Stimulated activated CD8-positive, alpha-beta memory T cell treated with anti-CD3 and anti-CD28 coated beads, Interleukin-7, amount 100 ng/mL, for 24 hours (primary cell): ENCODE measurements around the gene MEGF6.

Experiments
- DNase-seq: peaks from one replicate; pipeline ENCODE4 v3.0.0-alpha.2; 2020; ENCODE audit warnings: low read depth

The MEGF6 gene

DNA sequence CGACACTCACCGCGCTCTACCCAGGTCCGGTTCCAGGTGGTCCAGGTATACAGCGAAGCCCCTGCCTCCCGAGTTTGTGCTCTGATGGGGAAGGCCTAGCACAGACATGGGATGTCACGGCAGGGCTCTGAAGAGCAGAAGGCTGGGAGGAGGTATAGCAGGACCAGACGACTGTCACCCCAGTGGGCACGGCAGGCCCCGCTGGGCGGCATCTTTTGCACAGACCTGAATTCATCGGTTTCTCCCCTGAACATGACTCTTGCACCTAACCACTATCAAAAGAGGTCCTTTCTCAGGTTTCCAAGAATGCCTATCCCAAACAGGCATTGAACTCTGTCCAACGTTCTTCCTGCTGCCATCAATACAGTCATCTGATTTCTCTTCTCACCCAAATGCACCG, 126.3 kb downstream of the MEGF6 start:
- DNase-seq, result no peak

DNA sequence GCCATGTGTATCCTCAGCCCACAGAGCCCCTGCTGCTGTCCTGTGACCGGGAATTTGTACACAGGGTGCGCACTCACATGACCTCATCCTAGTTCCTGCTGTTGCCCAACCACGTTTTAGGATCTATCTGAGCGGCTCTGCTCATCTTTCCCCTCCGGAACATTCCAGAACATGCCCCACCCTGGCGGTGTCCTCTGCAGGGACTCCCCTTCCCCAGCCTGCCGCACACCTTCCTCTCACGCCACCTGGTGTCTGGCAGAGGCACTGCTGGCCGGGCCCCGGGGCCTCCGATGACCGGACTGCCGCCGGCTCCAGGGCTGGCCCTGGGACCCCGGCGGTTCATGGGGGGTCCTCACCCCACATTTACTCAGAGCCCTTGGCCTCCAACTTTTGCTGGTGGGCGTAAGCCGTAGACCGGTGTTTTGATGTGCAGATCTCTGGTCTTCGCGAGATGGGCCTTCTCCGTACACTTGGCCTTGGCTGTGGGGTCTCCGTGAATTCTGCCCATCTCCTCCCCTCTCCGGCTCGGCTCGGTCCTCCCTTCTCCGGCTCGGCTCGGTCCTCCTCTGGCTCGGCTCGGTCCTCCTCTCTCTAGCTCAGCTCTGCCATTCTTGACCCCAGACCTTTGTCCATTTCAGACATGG, 127.4 kb downstream of the MEGF6 start:
- DNase-seq, result peak; percentile 20

DNA sequence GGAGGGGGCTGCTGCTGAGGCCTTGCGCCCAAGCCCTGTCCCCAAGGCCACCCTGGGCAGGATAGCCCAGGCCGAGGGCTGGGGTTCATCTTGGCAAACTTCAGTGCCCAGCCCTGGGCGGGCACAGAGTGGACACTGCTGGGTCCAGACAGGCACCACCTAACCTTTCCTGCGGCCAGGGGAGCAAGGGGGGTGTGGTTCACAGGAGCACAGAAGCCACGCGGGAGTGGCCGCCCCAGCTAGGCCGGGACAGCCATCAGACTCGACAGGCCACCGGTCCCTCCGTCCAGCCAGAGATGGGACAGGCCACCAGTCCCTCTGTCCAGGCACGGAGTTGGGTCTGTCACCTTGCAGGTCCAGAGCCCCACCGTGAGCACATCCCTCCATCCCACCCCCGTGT, 127.9 kb downstream of the MEGF6 start:
- DNase-seq, result no peak

DNA sequence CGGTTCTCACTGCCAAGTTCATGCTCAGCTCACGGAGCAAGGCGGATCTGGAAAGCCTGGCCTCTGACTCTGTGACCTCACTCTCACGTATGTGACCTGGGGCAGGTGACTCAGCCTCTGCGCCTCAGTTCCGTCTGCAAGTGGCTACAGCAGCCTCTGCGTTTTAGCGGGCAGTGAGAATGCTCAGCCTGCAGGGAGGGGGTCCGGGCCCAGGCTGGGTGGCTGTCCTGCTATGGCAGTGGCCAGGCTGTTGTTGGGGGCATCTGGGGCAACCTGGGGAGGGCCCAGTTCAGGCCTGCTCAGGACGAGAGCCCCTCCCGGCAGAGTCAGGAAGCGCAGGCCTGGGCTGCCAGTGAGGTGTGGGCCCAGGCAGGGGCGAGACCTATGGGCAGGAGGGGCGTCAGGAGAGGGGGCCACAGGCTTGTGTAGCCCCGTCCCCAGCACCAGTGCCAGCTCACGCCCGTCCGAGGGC, 128.9 kb downstream of the MEGF6 start:
- DNase-seq, result no peak

DNA sequence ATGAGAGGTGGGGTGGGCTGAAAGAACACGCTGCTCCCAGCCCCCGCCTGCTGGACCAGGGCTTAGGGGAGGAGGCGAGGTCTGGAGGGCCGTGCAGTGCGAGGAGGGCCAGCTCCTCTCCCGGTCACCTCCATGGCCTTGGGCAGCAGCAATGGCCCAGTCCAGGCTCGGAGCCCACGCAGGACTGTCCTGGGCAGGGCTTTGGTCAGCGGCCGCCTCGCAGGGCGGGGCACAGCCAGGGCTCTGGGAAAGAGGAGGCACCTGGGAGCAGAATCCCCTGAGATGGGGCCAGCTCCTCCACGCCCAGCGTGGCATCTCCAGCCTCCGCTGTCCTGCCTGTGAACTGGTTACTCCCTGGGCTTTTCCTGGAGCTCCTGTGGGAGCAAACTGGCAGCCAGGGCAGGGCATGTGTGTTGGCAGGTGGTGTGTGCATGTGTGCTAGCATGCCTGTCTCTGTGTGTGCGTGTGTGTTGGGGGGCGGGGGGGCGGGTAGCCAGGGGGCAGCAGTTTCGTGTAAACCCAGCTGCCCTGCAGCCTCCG, 129.4 kb downstream of the MEGF6 start:
- no peak for DNase-seq

DNA sequence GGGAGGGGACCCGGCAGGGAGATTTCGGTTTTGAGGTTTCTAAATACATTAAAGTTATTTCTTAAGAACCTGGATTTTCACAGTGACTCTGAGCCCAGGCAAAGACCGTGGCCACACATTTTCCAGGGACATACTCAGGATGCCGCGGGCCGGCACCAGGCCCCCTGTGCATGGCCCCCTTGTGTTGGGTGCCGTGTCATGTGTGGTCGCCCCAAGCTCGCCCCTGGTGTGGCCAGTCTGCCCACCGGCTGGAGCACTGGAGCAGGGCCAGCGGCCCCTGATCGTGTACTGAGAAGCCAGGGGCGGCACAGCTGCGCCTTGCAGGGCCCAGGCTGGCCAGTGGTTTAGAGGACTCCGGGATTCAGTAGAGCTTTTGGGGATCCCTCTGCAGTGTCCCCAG, 130.3 kb downstream of the MEGF6 start:
- no peak for DNase-seq

DNA sequence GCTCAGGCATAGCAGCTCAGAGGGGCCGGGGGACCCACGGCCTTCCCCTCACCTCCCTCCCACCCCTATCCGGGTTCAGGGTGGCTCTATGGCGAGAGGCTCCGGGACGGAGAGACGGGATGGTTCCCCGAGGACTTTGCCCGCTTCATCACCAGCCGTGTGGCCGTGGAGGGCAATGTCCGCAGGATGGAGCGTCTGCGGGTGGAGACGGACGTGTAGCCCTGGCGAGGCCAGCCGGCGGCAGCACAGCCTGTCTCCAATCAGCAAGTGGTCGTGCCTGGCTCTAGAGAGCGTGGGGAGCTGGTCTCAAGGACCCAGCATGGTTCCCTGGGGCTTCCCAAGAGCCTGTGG, 131.0 kb downstream of the MEGF6 start:
- DNase-seq, result no peak

DNA sequence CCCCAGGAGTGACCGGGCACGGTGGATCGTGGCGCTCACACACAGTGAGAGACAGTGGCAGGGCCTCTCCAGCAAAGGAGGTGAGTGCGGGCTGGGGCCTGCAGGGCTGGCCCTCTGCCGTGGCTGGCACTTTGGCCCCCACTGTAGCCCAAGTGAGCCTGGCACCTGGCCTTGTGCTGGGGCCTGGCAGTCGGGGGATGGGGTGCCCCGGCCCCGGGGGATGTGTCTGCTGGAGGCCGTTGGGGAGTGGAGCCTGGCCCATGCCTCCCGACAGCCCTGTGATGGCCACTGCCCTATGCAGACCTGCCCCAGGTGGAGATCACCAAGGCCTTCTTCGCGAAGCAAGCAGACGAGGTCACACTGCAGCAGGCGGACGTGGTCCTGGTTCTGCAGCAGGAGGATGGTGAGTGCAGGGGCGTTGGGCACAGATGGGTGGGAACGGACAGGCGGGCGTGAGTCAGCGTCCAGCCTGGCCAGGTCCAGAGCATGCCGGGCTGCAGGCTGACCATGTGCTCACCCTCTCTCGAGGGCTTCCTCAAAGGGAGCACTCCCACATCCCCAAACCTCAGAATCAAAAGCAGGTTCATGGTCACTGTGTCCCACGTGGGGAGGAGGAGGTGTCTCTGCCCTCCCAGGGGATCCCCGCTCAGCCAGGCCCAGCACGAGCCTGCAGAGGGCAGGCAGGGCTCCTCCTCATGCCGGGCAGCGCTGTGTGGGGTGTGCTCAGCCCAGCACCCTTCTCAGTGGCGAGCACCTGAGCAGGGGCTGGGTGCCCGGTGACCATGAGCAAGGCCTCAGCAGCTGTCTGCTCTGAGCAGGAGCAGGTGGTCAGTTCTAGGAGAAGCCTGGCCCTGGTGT, 131.6 kb downstream of the MEGF6 start:
- DNase-seq, result no peak

DNA sequence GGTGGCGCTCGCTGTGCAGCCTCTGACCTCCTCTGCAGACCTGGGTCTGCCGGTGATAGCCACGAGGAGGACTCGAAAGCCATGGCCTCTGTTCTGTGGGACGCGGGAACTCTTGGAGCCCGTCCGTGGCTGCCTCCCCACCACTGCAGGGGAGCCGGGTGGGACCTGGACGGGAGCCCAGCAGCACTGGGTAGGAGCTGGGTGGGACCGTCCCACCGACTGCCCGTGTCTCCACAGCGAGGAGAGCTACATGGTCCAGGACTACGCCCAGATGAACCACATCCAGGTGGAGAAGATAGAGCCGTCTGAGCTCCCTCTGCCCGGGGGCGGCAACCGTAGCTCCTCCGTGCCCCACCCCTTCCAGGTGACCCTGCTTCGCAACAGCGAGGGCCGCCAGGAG, 133.1 kb downstream of the MEGF6 start:
- DNase-seq, result no peak

DNA sequence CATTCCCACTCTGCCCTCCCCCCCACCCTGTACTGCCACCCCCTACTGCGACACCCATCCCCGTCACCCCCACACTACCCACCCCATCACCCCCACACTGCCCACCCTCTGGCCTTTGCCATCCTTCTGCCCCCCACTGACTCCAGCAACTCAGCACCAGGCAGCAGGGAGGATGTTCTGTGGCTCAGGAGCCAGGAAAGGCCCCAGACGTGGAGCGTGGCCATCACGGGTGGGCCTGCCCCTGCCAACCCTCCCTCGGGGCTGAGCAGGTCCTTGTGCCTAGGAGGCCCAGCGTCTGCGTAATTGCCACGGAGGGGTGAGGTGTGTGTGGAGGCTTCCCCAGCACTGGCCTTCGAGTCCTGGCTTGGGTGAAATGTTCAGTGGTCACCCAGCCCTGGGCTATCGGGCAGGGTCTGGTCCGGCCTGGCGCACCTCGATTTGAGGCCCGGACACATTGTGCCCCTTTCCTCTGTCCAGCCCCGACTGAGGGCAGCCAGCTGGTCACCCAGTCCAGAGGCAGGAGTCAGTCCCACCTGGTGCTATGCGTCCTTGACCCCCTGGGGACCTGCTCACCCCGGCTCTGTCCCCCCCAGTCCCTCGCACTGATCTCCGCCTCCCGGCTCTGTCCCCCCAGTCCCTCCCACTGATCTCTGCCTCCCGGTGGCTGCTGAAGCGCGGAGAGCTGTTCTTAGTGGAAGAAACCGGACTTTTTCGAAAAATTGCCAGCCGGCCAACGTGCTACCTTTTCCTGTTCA, 133.9 kb downstream of the MEGF6 start:
- no peak for DNase-seq

DNA sequence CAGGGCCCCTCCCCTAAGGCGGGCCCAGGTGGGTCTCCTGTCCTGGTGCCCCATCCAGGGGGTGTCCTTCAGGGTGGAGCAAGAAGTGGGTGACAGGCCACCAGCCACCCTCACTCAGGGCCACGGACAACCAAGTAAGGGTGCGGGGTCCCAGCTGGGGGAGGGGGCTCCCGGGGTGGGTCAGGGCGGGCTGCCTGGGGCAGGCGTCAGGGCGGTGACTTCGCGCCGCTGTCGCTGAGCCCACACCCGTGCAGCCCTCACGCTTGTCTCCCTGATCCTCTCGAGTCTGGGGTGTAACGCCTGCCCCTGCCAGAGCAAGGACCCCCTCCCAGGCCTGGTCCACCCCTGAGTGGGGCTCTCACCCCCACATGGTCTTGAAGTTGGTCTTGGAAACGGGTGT, 134.6 kb downstream of the MEGF6 start:
- no peak for DNase-seq

DNA sequence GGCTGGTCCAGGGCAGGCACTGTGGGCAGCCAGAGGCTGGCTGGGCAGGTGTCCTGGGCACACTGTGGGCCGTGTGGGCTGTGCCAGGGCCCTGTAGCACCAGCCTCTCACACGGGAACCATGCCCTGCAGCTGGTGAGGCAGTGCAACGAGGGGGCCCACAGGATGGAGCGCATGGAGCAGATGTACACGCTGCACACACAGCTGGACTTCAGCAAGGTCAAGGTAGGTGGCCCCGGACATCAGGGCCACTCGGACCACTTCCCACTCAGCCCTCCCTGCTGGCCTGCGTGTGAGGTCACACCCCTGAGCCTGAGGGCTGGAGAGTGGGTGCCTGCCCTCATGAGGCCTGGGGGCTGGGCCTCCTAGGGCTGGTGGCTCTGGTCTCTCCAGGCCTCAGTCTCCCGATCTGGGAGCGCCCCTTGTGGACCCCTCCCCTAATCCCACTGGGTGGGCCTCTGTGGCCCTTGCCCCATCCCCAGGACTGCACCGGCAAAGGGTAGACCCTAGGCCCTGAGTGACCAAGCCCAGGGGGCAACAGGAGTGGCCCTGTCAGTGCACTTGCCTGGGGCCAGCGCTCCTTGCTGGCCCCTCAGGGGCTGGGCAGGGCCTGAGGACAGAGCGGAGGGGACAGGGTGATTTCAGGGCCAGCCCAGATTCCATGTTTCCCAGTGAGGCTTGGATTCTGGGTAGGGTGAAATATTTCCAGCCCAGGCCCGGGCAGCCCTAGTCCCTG, 135.3 kb downstream of the MEGF6 start:
- no peak for DNase-seq

DNA sequence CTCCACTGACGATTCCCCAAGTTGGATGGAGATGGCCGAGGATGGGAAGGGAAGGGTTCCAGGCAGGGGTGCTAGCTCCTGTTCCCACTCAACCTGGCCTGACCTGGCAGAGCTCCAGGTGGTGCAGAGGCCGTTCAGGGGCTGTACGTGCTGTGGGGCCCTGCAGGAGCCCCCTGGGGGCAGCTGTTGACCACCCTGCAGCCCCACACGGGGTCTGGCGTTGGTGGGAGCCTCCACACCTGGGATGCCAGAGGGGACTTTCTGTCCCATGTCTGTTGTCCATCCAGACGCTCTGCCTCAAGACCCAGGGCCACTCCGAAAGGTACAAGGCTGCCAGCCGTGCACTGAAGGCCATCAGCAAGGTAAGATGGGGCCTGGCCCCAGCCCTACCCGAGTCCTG, 136.9 kb downstream of the MEGF6 start:
- no peak for DNase-seq

DNA sequence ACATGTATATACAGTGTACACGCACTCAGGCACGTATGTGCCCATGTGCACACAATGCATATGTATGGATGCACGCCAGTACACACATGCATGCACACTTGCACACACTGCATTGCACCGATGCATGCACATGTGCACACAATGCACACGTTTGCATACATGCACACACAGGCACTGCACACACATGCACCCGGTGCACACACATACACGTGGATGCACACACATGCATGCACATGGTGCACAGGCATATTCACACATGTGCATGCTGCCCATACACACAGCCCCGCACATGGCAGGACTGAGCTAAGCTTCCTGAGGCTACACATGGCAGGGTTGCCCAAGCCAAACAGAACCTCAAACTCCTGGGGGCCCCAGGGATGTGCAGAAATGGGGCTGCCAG, 137.3 kb downstream of the MEGF6 start:
- no peak for DNase-seq

DNA sequence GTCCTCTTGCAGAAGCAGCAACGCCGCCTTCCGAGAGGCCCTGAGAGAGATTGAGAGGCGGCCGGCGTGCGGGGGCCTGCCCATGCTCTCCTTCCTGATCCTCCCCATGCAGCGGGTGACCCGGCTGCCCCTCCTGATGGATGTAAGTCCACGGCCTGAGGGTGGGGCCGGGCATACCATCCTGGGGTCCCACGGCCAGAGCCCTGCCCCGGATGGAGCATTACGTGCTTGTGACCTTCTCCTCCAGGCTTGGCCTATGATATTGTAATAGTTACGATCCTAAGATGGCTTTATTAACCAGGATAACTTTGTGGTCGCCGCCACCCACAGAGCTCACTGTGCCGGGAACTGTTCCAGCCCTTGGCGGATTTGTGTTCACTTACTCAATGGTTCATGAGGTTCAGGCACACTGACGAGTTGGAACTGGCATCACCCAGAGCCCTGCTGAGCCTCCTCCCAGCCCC, 137.9 kb downstream of the MEGF6 start:
- no peak for DNase-seq

DNA sequence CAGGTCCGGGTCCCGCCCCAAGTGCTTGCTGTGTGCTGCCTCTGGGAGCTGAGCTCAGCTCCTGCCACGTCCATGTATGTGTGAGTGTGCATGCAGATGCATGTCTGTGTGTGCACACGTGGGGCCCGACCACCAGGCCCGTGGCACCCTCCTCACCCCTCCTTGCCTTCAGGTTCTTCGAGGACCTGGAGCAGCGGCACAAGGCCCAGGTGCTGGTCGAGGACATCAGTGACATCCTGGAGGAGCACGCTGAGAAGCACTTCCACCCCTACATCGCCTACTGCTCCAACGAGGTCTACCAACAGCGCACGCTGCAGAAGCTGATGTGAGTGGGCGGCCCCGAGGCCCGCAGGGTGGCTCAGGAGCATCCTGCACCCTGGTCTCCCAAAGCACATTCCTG, 138.4 kb downstream of the MEGF6 start:
- DNase-seq, result no peak

DNA sequence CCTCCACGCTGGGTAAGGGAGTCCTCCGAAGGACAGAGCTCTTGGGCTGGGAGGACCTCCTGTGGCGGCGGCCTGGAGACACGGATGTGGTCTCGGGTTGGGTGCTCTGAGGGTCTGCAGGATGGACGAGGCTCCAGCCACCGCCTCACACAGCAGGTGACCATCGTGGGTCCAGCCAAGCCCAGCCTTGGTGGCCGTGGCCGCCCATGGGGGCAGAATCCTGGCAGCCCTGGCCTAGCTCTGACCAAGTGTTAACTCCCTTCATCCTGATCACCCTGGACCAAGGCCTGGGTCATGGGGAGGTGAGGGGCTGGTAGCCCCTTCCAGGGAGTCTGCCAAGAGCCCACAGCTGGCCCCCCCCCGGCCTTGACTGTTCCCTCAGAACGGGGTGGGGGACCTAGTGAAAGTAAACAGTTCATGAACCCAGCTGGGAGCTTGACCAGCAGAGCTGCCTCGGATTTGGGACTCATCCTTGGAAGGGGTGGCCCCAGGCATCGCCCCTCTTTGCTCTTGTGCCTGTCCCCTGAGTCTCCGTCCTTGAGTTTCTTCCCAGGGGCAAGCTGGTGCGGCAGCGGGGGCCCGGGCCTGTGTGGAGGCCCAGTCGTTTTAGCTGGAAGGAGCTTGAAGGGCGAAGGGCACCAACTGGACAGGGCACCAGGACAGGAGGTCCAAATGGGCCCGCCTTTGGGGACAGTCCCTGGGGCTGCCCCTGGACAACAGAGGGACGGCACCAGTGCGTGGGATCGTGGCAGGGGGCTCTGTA, 139.0 kb downstream of the MEGF6 start:
- DNase-seq, result no peak

DNA sequence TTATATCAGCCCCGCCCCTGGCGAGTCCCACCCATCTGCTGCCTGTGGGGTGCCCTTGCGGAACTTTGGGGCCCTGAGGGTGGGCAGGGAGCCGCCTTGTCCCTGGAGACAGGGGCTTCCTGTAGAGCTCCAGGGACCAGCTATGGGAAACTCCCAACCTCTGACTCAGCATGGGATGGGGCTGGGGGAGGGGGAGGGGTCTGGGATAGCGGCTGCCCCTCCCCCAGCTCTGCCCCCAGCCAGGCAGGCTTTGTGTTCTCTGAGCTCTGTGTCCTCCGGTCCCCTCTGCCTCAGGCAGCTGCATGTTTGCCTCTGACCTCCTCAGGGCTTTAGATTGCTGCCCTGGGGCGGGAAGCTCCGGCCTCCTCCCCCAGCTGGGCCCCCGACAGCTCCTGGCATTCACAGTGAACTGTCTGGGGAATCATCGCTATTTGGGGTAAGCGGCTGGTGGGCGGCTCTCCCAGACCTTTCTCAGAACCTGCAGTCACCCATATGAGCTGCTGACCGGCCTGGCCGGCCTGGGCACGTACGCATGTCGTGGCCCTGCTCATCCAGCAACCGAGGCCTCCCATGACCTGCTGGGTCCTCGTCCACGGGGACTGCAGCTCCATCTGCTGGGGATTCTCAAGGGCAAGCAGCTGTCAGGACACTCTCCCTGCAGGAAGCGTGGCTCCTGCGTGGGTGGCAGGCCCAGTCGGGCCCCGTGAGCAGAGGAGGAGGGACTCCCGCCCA, 139.8 kb downstream of the MEGF6 start:
- no peak for DNase-seq

DNA sequence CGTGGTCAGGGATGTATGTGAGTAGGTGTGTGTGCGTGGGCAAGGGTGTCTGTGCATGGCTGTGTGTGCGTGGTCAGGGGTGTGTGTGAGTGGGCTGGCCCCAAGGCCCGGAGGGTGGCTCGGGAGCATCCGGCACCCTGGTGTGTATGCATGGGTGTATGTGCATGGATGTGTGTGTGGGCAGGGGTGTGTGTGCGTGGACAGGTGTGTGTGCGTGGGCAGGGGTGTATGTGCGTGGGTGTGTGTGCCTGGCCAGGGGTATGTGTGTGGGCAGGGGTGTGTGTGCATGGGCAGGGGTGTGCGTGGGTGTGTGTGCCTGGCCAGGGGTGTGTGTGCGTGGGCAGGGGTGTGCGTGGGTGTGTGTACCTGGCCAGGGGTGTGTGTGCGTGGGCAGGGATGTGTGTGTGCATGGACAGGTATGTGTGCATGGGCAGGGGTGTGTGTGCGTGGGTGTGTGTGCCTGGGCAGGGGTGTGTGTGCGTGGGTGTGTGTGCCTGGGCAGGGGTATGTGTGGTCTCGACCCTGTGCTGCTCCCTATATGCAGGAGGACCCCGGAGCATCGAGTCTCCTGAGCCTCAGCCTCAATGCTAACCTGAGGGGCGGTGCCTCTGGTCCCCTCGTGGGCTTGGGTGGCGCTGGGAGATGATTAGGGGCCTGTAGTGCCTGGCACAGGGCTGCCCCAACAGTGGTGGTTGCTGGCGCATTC, 140.5 kb downstream of the MEGF6 start:
- no peak for DNase-seq
